ENCODE results near the gene SERPINA4. TPM values are rescaled to one million over a fixed set of nuclear protein-coding genes. Genes with fewer than 3 reads are reported as not detected.
"Not testable (repeated sequence)": the region's sequence is repeated elsewhere in the genome, so short reads cannot be mapped to it uniquely, and the experiment has no call there.

Gene SERPINA4
- total RNA-seq, 1 donor, result 0.10 TPM

- Histone ChIP-seq H3K27me3 (ENCODE audit: insufficient read depth, low read length) (no peaks in the 10 kb centered on the region), H3K4me3 (ENCODE audit: low read length) (no peak overlapping the region), H3K9me3 (ENCODE audit: low read depth, low read length) (no peaks in the 10 kb centered on the region), H3K4me1 (ENCODE audit: insufficient read depth, low read length) (no peaks in the 10 kb centered on the region)
Observed at GRCh38 chr14:94602722-94603121, 41.5 kb downstream of the SERPINA4 start.

GRCh38 chr14:94605361-94605760, 44.1 kb downstream of the SERPINA4 start:
- H3K27me3 ChIP-seq (ENCODE audit: insufficient read depth, low read length), result no peaks in the 10 kb centered on the region
- H3K4me1 ChIP-seq (ENCODE audit: insufficient read depth, low read length), result no peaks in the 10 kb centered on the region
- no peak overlapping the region for H3K4me3 ChIP-seq (ENCODE audit: low read length)
- no peaks in the 10 kb centered on the region for H3K9me3 ChIP-seq (ENCODE audit: low read depth, low read length)

GRCh38 chr14:94608966-94609365, 47.7 kb downstream of the SERPINA4 start:
- not testable (repeated sequence) for H3K4me3 ChIP-seq (ENCODE audit: low read length); H3K4me1 ChIP-seq (ENCODE audit: insufficient read depth, low read length); H3K27me3 ChIP-seq (ENCODE audit: insufficient read depth, low read length); H3K9me3 ChIP-seq (ENCODE audit: low read depth, low read length)

- H3K4me3 ChIP-seq (ENCODE audit: low read length), result no peak overlapping the region
- no peaks in the 10 kb centered on the region for H3K4me1 ChIP-seq (ENCODE audit: insufficient read depth, low read length)
- no peaks in the 10 kb centered on the region for H3K9me3 ChIP-seq (ENCODE audit: low read depth, low read length)
- H3K27me3 ChIP-seq (ENCODE audit: insufficient read depth, low read length), result no peaks in the 10 kb centered on the region
Observed at GRCh38 chr14:94611179-94611578, 49.9 kb downstream of the SERPINA4 start.

- H3K4me3 ChIP-seq (ENCODE audit: low read length), result no peak within 1 kb of the TSS
- no peaks in the 10 kb centered on the region for H3K9me3 ChIP-seq (ENCODE audit: low read depth, low read length)
- H3K4me1 ChIP-seq (ENCODE audit: insufficient read depth, low read length), result no peaks in the 10 kb centered on the region
- H3K27me3 ChIP-seq (ENCODE audit: insufficient read depth, low read length), result no peaks in the 10 kb centered on the region
Observed at GRCh38 chr14:94612174-94612573, 50.9 kb downstream of the SERPINA4 start, which contains the start of gene SERPINA3. SERPINA3 (plus strand) TSS chr14:94612391; CDS start chr14:94614442, 2,051 bp downstream.

- H3K9me3 ChIP-seq (ENCODE audit: low read depth, low read length), result no peaks in the 10 kb centered on the region
- no peaks in the 10 kb centered on the region for H3K27me3 ChIP-seq (ENCODE audit: insufficient read depth, low read length)
- no peak overlapping the region for H3K4me3 ChIP-seq (ENCODE audit: low read length)
- H3K4me1 ChIP-seq (ENCODE audit: insufficient read depth, low read length), result no peaks in the 10 kb centered on the region
Observed at GRCh38 chr14:94612580-94613554, 51.6 kb downstream of the SERPINA4 start.

- H3K4me1 ChIP-seq (ENCODE audit: insufficient read depth, low read length), result no peaks in the 10 kb centered on the region
- peaks cover 6% of the 10 kb centered on the region for H3K9me3 ChIP-seq (ENCODE audit: low read depth, low read length)
- H3K27me3 ChIP-seq (ENCODE audit: insufficient read depth, low read length), result no peaks in the 10 kb centered on the region
- no peak overlapping the region for H3K4me3 ChIP-seq (ENCODE audit: low read length)
Observed at GRCh38 chr14:94613720-94614644, 52.7 kb downstream of the SERPINA4 start.

GRCh38 chr14:94614802-94615201, 53.6 kb downstream of the SERPINA4 start:
- Histone ChIP-seq H3K9me3 (ENCODE audit: low read depth, low read length) (peaks cover 6% of the 10 kb centered on the region), H3K4me3 (ENCODE audit: low read length) (no peak overlapping the region), H3K27me3 (ENCODE audit: insufficient read depth, low read length) (no peaks in the 10 kb centered on the region), H3K4me1 (ENCODE audit: insufficient read depth, low read length) (no peaks in the 10 kb centered on the region)

- no peak overlapping the region for H3K4me3 ChIP-seq (ENCODE audit: low read length)
- peaks cover 6% of the 10 kb centered on the region for H3K9me3 ChIP-seq (ENCODE audit: low read depth, low read length)
- H3K4me1 ChIP-seq (ENCODE audit: insufficient read depth, low read length), result no peaks in the 10 kb centered on the region
- no peaks in the 10 kb centered on the region for H3K27me3 ChIP-seq (ENCODE audit: insufficient read depth, low read length)
Observed at GRCh38 chr14:94615254-94615653, 54.0 kb downstream of the SERPINA4 start.

- no peaks in the 10 kb centered on the region for H3K27me3 ChIP-seq (ENCODE audit: insufficient read depth, low read length)
- no peaks in the 10 kb centered on the region for H3K4me1 ChIP-seq (ENCODE audit: insufficient read depth, low read length)
- no peak overlapping the region for H3K4me3 ChIP-seq (ENCODE audit: low read length)
- peaks cover 6% of the 10 kb centered on the region for H3K9me3 ChIP-seq (ENCODE audit: low read depth, low read length)
Observed at GRCh38 chr14:94615823-94616570, 54.8 kb downstream of the SERPINA4 start.

- Histone ChIP-seq H3K9me3 (ENCODE audit: low read depth, low read length) (peaks cover 6% of the 10 kb centered on the region), H3K27me3 (ENCODE audit: insufficient read depth, low read length) (no peaks in the 10 kb centered on the region), H3K4me3 (ENCODE audit: low read length) (no peak overlapping the region), H3K4me1 (ENCODE audit: insufficient read depth, low read length) (no peaks in the 10 kb centered on the region)
Observed at GRCh38 chr14:94617366-94617941, 56.2 kb downstream of the SERPINA4 start.

GRCh38 chr14:94617988-94618822, 57.0 kb downstream of the SERPINA4 start:
- H3K9me3 ChIP-seq (ENCODE audit: low read depth, low read length), result peaks cover 6% of the 10 kb centered on the region
- no peak overlapping the region for H3K4me3 ChIP-seq (ENCODE audit: low read length)
- no peaks in the 10 kb centered on the region for H3K4me1 ChIP-seq (ENCODE audit: insufficient read depth, low read length)
- H3K27me3 ChIP-seq (ENCODE audit: insufficient read depth, low read length), result no peaks in the 10 kb centered on the region

GRCh38 chr14:94619297-94619696, 58.1 kb downstream of the SERPINA4 start:
- H3K4me3 ChIP-seq (ENCODE audit: low read length), result no peak overlapping the region
- no peaks in the 10 kb centered on the region for H3K27me3 ChIP-seq (ENCODE audit: insufficient read depth, low read length)
- H3K9me3 ChIP-seq (ENCODE audit: low read depth, low read length), result peaks cover 6% of the 10 kb centered on the region
- no peaks in the 10 kb centered on the region for H3K4me1 ChIP-seq (ENCODE audit: insufficient read depth, low read length)

All from mononuclear cell (primary cell).